COLO668 (cell line): ENCODE data around the gene PEMT.

Source experiments
- DNase-seq: peaks from one replicate; lab custom pipeline; 2025; ENCODE audit not compliant: unreplicated experiment; lab: John Stamatoyannopoulos, UW

The PEMT gene

DNA sequence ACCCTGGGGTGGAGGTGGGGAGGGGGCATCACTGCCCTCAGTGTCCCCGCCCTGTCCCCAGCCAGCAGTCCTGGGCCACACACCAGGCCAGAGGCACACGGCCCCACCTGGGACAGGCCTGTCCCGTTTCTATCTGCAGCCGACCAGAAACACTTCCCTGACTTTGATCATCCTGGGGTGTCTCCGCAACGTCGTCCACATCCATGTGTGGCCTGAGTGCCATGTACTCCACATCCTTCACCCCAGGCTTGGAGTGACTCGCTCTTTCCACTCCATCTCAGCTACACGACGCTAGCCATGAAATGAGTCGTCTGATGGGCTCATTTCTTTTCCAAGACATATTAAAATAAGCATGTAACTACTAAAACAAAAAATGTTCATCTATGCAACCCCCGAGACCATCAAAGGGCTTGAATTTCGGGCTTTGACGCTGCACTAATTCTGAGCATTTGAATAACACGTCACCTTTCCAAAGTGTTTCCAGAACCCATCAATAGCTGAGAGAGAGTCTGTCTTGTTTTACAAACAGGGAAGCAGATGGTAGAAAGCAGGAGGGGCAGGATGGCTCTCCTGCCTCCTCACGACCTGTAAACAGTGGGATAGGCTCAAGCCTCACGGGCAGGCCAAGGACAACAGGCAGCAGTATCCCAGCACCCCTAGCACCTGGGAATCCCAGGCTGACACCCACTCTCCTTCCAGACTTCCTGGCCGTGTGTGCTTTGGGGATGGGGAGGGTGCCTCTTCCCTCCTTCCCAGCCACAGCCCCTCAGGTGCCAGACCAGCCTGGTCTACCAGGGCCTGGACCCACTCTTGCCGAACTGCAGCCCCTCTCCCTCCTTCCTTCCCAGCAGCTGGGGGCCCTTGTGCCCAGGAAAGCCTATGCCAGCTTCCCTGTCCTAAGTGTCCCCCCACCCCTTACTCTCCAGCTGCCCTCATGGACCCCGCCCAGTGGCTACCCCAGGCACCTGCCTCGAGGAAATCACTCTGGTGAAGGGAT lies 75.3 kb downstream of the PEMT start:
- peak; percentile 59 for DNase-seq

DNA sequence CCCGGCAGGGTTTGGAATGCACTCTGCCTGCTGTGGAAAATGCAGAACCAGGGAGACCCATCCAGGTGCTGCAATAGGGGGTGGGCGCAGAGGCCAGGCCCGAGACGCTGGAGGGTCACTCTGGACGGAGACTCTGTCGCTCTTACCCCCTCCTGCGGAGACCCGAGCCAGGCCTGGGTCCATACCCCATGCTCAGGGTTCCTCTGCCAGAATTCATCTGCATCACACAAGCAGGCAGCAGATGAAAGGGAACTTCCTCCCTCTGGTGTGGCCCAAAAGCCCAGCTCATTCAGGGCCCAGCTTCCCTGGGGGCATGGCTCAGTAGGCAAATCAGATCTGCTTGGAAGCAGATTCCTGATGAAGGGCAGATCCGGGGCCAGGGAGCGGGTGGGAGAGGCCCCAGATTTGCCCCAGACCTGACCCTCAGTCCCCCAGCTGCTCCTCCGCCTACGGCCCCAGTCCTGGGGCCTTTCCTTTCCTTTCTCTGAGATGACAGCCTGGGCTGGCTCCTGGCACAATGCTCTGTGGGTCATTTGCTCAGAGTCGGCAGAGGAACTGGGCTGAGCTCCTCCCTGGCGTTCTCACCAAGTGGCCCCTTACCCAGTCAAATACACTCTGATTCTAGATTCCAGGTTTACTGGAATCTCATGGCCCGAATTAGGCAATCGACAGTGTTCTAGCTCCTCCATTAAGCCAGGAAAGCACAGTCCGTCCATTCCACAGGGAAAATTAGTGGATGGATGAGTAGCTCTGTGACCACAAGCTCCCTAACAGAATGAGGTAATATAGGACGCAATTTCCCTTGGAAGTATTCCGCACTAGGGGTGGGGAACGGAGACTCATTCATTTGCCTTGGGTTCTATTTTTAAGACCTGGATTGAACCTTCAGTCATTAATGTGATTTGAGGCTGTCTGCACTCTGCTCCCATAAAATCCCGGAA lies 76.2 kb downstream of the PEMT start:
- peak; percentile 9 for DNase-seq

DNA sequence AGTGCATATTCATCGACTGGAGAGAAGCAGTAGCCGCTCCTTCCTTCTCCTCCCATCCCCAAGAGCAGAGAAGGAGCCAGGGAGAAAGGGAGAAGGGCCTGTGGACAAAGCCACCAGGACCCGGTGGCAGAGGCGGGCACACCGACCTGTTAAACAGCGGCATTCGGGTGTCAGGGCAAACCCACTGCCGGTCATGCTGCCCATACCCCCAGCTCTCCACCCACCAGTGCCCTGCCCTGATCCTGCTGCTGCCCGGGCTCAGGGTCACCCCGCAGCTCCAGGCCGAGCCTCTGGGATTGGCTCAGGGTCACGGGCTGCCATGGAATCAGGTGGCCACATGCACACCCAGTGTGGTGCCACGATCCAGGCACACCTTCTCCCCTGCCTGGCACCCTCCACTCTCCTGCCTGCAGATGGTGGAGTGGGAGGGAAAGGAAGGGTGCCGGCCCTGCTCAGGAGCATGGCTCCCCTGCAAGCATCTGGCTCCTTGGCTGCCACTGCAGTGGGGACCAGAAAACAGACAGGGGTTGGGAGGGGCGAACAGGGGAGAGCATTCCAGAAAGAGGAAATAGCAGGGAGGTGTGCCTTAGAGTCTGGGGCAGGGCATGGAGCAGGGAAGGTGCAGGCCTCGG lies 77.0 kb downstream of the PEMT start:
- DNase-seq: no peak

DNA sequence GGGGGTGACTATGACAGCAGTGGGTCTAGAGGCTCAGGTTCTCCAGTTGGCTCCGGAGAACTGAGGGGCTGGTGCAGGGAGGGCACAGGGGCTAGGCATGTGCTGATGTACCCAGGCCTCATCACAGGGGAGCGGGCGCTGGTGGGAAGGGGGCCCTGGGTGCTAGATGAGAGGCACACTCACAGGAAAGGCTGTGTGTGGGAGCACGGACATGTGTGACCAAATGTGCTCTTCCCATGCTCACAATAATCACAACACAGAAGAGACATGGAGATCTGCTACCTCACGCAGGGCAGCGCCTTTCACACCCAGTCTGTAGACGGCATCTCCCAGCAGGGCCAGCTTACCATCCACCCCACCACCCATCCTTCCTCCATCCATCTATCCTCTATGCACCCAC lies 77.9 kb downstream of the PEMT start:
- DNase-seq: no peak

DNA sequence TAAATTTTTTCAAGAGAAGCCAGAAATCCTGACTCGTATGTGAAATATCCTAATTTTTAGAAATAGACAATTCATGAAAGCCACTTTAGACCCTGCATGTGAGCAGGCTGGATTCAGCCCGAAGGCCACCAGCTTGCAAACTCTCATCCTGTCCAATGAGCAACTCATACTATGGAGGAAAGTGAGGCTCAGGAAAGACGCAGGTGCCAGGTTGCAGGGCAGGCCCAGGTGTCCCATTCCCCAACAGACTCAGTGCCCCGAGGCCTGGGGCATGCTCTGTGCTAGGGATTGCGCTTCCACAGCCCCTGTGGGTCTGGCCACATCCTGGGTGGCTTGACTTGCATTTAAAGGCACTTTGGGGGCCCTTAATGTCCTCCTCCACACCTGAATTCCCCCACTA lies 78.6 kb downstream of the PEMT start:
- no peak for DNase-seq

DNA sequence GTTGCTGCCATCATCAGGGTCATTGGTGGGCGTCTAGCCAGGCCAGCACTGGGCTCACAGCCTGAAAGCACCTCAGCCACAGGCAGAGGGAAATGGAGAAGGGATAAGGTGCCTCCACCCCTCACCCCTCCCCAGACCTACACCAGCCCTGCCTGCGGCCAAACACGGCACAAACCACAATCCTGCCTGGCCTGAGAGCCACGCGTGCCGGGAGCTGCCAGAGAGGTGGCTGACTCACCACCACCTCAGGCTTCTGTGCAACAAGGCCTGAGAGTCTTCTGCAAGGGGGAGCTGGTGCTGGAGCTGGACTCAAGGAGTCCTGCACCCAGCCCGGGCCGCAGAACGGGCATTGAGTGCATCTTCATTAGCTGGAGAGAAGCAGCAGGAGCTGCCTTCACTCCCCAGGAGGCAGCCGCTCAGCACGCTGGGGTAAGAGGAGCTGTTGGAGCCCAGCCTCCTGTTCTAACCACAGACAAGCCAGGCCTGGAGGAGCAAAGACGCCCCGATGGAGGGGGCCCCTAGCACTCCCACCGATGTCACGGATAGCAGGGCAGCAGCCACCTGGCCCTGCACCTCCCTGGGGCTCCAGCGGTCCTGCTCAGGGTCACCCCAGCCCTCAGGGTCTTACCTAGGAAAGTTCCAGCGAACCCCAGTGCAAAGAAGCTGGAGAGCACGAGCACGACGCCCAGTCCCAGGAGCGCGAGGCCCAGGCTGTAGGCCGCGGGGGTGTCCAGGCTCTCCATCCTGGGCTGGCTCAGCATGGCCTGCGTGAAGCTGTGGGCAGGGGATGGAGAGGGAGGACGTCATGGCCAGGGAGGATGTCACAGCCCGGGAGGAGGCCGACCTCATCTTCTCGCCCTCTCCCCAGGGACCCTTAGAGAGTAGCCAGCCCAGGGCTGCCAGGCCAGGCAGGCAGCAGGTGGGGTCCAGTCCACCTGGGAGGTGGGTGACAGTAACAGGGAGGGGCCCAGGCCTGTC lies 79.3 kb downstream of the PEMT start:
- DNase-seq: no peak

DNA sequence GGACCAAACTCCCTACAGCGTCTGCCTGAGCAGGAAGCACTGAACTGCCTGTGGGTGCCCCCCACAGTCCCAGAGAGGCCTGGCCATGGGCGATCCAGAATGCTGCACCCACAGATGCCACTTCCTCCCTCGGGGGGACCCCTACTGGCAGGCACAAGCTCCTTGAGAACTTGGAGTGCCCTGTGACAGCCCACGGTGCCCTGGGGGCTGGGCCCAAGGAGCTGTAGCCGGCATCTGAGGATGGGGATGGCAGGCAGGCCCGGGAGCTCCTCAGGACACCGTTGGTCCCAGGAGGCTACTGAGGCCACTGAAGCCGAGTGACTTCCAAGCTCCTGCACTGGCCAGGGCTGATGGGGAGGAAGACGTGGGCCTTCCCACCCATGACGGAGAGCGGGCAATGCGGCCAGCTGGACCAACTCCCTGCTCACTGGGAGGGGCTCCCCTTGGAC lies 80.2 kb downstream of the PEMT start:
- no peak for DNase-seq

DNA sequence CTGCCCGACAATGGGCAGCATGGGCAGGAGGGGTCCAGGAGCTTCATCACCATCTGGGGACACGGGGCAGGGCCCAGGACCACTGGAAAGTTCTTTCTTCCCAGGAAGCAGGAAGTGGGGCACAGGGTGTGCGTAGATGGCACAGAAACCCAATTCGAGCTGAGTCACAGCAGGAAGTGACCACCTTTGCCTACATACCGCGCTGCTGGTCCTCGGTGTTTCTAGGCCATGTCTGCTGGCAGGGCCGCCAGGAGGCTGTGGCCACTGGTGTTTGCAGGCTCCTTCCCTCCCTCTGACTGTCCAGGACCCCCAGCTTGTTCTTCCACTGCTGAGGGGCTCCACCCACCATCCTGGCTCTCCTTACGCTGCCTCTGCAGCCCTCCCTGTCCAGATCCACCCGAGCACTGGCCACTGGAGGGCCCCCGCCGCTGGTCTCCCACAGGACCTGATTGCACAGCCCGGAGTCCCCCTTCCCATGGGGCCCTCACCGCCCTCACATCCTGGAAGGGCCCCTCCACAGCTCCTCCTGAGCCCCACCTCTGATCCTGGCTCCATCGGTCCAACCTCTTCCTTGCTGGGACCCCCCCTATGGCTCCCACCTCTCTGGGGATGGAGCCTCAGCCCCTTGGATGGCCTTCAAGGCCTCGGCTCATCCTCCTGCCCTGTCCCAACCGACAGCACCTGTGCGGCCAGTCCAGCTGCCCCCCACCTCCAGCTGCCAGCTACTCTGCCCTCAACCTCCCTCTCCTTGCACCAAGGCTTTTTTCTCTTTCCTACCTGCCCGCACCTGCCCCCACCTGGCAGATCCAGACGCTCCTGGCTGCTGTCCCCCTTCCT lies 80.8 kb downstream of the PEMT start:
- no peak for DNase-seq

DNA sequence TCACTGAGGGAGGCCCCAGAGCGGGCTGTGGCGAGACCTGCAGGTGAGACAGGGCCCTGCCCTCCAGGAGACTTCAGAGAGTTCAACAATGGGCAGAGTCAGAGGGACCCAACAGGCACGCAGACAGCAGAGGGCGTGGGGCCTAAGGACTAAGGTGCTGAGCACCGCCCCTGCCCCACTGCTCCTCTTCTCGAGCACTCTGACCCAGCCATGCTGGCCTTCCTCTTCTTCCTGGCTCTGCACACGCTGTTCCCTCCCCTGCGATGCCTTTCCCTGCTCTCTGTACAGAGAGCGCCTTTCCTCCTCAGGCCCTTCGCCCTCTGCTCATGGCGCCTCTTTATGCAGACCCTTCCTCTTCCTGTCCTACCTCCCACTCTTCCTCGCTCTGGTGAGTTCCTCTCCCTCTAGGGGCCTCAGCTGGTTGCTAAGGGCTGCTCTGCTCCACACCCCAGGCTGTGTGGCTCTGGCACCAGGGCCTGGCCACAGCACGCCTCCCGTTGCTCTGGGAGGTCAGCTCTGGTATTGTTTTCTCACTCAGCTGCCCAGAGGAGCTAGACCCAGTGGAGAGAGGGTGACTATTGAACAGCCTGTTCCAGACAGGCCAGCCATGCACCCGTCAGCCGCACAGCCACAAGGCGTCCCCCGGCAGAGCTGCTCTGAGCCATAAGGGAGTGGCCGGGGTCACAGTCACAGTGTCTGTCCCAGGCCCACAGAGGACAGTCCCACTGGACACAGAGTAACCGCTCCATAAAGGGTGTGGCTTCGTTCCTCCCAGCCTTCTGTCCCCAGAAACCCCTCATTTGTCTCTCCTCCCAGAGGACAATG lies 81.7 kb downstream of the PEMT start:
- DNase-seq: no peak

DNA sequence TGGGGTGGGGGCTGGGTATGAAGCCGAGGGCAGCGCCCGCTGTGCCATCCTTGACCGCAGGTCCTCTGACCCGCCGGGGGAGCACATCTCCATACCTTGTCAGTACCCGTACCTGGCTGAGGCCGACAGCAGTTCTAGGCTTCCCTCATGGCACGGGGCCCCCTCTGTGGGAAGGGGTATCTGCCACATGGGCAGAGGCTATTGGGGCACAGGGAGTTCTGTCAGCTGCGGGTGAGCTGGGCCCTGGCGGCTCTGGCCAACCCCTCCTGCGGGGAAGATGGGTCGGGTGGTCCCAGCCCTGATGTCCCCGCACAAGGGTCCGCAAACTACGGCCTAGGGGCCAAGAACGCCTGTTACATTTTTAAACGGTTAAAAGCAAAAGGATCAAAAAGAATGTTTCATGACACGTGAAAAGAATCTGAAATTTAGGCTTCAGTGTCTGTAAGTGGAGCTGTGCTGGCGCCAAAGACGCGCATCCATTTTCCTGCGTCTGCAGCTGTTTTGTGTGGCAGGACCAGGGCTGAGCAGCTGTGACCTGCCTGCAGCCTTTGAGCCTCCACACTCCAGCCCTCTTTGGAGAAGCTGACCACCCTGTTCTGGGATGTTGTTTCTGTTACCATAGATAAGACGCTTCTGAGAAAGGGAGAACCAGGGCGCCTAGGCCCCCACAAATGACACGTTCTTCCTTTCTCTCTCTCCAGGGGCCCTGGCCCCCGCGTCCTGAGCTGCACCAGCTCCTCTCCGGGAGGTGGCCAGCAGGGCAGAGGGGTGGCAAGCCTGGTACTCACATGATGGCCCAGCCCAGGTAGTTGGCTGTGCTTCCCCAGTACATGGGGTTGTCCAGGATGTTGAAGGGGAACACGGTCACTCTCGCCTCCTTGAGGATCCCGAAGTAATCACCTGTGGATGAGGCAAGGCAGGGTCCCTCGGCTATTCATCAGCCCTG lies 82.6 kb downstream of the PEMT start:
- no peak for DNase-seq

DNA sequence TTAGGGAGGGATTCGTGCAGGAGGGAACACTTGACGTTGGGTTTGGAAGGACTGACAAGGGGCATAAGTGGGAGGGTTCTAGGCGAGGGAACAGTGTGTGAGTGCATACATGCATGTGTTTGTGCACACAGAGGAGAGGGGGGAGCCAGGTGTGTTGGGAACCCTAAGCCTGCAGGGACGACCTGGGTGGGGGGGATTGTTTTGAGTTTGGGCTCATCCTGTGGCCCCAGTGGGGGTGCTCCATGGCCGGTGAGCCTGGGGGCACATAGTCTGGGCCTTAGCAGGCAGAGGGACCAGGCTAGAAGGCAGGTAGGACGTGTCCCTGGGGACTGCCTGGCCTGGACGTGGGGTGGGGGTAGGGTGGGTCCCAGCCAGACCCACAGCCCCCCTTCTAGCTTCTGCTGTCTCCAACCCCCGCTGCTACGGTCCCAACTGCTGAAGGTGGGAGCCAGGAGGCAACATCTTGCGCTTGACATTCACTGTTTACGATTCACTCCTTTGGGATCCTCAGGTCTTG lies 83.4 kb downstream of the PEMT start:
- no peak for DNase-seq

DNA sequence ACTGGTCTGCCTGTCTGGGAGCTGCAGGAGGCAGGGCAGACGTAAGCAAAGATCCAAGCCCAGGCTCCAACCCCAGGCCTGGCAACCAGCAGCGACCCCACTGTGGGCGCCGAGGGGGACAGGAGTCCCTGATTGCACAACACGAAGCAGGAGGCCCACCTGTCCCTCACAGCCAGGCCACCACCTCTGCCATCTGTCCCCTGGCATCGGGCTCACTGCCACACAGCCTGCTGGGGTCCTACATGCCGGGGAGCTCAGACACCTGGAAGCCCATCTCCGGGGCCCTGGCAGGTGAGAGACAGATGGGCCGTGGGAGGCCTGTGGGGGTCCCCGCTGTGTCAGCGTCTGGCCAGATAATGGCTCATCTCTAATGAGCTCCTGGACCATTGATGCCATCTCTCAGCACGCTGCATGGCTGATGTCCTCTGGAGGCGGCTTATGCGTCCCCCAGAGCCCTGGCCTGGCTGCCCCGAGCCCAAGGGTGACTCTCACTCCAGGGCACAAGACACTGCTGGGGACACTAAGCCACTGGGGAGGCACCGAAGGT lies 84.0 kb downstream of the PEMT start:
- DNase-seq: no peak

DNA sequence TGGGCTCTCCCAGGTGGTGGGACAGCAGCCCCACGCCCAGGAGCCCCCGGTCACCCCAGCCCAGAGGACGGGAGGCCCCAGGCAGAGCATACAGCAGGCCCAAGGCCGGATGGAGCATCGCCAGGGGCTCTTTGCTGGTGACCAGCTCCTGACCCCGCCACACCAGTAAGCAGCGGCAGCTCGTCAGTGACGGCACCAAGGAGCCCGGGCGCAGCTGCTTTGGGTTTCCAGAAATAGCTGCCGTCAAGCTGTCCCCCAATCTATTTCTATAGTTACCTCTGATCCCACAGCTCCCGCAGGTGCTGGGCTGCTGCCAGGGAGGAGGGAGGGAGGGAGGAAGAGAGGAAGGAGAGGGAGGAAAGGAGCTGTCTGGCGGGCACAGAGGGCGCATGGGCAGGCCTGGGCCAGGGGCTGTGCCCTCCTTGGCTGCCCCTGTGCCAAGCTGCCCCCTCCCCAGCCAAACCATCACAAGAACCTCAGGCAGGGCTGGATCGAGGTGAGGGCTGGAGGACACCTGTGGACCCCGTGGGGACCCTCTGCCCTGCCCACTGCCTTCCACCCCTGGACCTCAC lies 84.5 kb downstream of the PEMT start:
- DNase-seq: peak; percentile 42

DNA sequence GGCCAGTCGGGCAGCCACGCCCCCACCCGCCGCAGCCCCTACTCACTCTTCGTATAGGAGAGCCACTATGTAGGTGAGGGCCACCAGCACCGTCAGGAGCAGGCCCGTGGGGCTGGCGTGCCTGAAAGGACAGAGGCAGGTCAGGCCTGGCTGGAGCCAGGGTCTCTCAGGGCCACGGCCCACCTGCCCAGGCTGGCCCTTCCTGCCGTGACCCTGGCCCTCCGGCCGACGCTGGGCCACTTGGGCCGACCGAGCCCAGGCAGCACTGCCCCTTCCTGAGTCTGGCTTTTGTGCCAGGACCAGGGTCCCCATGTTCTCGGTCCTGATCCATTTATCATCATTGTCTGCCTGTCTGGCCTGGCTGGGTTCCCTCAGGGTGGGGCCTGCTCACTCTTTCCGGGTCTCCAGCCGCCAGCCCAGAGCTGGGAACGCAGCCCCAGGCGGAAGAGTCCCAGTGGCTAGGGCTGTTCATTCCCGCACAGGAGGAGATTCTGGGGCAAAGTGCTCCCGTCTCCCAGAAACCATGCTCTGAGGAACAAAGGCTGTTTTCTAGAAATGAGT lies 85.2 kb downstream of the PEMT start:
- DNase-seq: no peak

DNA sequence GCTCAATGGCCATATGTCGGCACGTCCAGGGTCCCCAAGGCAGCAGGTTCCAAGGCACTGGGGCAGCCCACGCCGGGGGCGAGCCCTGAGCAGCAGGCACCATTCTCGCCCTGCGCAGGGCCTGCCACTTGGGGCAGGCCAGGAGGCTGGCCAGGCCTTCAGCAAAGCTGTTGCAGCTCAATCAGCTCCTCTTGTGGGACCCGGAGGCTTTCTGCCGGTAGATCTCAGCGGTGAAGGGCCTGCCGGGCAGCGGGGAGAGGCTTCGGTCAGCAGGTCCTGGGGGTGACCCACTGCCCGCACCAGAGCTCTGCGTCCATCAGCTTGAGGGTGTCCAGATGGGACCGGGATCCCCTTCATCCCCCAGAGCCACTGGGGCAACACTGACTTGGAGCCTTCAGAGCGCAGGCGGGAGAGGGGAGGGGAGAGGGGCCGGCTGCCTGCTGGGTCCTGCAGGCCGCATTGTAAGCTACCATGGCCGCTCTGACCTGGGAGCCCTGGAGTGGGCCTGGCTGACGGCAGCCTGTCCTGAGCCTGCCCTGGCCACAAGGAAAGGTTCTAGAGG lies 85.8 kb downstream of the PEMT start:
- DNase-seq: no peak

DNA sequence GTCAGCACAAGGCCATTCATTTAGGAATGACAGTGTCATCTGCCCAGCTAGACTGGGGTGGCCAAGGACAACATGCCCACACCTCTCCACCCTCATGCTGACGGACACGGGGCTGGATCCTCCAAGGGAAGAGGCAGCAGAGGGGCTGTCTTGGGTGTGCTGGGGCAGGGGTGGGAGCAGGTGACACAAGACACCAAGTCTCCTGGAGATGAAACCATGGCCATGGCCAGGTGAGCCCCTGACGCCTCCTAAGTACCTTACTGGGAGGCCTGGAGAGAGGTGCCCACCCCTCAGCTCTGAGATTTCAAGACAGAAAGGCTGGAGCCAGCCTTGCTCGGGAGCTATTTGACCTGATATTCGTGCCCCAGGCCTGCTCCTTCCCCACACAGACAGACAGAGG lies 86.4 kb downstream of the PEMT start:
- no peak for DNase-seq
